ENCODE data around the gene PLOD1. TPM values are rescaled to one million over a fixed set of nuclear protein-coding genes. Genes with fewer than 3 reads are reported as not detected.

The PLOD1 gene
- total and polyA plus RNA-seq, 2 of the 13 experiments (the other 11 are each of a cell fraction or from before 2014, with no cell fraction given) = 70.1 to 318 TPM

DNA sequence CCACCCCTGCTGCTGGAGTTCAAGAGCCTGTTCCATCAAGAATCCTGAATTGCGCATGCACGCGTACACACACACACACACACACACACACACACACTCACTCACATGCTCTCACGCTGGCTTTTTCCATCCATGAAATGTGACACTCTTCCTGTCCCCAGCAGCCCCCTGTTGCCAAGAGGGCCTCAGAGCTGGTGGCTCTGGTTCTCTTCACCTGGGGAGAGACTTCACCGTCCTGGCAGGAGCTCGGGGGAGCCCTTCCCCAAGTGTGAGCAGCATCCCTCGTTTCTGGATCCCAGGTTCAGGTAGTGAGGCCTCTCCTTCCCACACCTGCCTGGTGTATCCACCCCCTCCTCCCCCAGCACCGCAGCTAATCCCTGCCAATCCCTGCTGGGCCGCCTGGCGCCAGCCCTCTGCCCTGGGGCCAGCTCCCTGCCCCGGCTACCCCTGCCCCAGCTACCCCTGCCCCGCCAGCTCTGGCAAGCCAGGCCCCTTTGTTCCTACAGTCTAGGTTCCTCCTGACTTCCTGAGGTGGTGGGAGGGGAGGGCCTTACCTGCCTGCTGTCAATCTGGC lies 9.9 kb downstream of the PLOD1 start:
- no peak overlapping the region for H3K4me3 ChIP-seq (replicated peaks in 1 of 3; ENCODE audit: insufficient read depth in 1 of 3, low read depth in 2 of 3, low read length in 3 of 3)
- H3K27me3 ChIP-seq (ENCODE audit: control insufficient read depth in 1 of 2, insufficient read depth in 2 of 2, low read length in 2 of 2) = no peaks in the 10 kb centered on the region
- H3K27ac ChIP-seq (ENCODE audit: extremely low read length, insufficient read depth, low read length) = no peak overlapping the region
- no peaks in the 10 kb centered on the region for H3K79me2 ChIP-seq (ENCODE audit: insufficient read depth, low read length)
- peaks cover 2 to 27% of the 10 kb centered on the region in 2 experiments; a peak in 4 of 5 replicates for H3K36me3 ChIP-seq (replicated peaks in 1 of 2; ENCODE audit: control insufficient read depth in 1 of 2, insufficient read depth in 2 of 2, low read length in 2 of 2)
- no peaks in the 10 kb centered on the region for H4K20me1 ChIP-seq (ENCODE audit: insufficient read depth, low read length)
- no peak overlapping the region for H2AFZ ChIP-seq (ENCODE audit: low read length)
- peaks cover 17% of the 10 kb centered on the region for H3K4me1 ChIP-seq (ENCODE audit: insufficient read depth, low read length)
- no peak for ATAC-seq
- ChIA-PET CTCF (ENCODE audit: low intra/inter-chr PET ratio, low total read pairs) (no interaction called here), POLR2A (interaction anchor here (1.2 to 1.9 kb wide), 3 partner anchors 10 to 36 kb away, joined by 5 read pairs; partner anchors contain the start of gene PLOD1)
- no TSS peak for BruUV-seq (replicated peaks)
- no peak overlapping the region for H3K9ac ChIP-seq (ENCODE audit: insufficient read depth, low read depth, low read length)
- no peak for DNase-seq (ENCODE audit: low spot score)
- 89% methylated on average over 12 of the region's 12 CpGs for WGBS (ENCODE audit: low lambda C conversion rate)
- H3K9me3 ChIP-seq (ENCODE audit: low read length) = no peaks in the 10 kb centered on the region
- no peak for TF ChIP-seq CCAR2 (optimal IDR thresholded peaks at IDR 0.05; ENCODE audit: low read depth, low read length)
- no peak for TF ChIP-seq ZNF431 (CRISPR knock-in tag; IDR thresholded peaks at IDR 0.05; ENCODE audit: borderline replicate concordance, low read depth)
- no peak for TF ChIP-seq TBL1XR1 (IDR thresholded peaks at IDR 0.05; ENCODE audit: borderline replicate concordance, low read length, partially characterized antibody)
- no peak for TF ChIP-seq ZNF782 (CRISPR knock-in tag; IDR thresholded peaks at IDR 0.05; ENCODE audit: borderline replicate concordance)
- TF ChIP-seq SIX1 (CRISPR knock-in tag; IDR thresholded peaks at IDR 0.05; ENCODE audit: borderline replicate concordance) = no peak
- peak; percentile 60; the same call in 1 of the 2 replicates for TF ChIP-seq SIX4 (CRISPR knock-in tag; IDR thresholded peaks at IDR 0.05)
- TF ChIP-seq ZNF678 (CRISPR knock-in tag; IDR thresholded peaks at IDR 0.05) = no peak
- TF ChIP-seq NFYC (CRISPR knock-in tag; IDR thresholded peaks at IDR 0.05) = no peak
- FAIRE-seq = no peak
- in situ Hi-C loops (cut with HindIII; ENCODE audit: extremely low pct_ligation_motif_present, low pct_unique_long_range_greater_than_20kb) (no loop called here), intact Hi-C loops (cut with micrococcal nuclease; ENCODE audit: unreplicated experiment) (no loop called here)
- H3K4me2 ChIP-seq (ENCODE audit: low read depth, low read length) = no peak overlapping the region

GRCh38 chr1:11946647-11947046 lies 12.1 kb downstream of the PLOD1 start:
- peak; percentile 88 for TF ChIP-seq ZNF766 (CRISPR knock-in tag; IDR thresholded peaks at IDR 0.05; ENCODE audit: borderline replicate concordance)
- TF ChIP-seq SOX5 (CRISPR knock-in tag; IDR thresholded peaks at IDR 0.05; ENCODE audit: borderline replicate concordance) = no peak
- no peak for TF ChIP-seq SIN3B (IDR thresholded peaks at IDR 0.05; ENCODE audit: low read length)
- no peak for TF ChIP-seq MIER3 (CRISPR knock-in tag; IDR thresholded peaks at IDR 0.05; ENCODE audit: borderline replicate concordance)
- TF ChIP-seq FOXK1 (CRISPR knock-in tag; IDR thresholded peaks at IDR 0.05; ENCODE audit: borderline replicate concordance, low read depth) = no peak
- TF ChIP-seq, protein P1, sequence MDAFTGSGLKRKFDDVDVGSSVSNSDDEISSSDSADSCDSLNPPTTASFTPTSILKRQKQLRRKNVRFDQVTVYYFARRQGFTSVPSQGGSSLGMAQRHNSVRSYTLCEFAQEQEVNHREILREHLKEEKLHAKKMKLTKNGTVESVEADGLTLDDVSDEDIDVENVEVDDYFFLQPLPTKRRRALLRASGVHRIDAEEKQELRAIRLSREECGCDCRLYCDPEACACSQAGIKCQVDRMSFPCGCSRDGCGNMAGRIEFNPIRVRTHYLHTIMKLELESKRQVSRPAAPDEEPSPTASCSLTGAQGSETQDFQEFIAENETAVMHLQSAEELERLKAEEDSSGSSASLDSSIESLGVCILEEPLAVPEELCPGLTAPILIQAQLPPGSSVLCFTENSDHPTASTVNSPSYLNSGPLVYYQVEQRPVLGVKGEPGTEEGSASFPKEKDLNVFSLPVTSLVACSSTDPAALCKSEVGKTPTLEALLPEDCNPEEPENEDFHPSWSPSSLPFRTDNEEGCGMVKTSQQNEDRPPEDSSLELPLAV (CRISPR knock-in tag; conservative IDR thresholded peaks at IDR 0.05; ENCODE audit: low read depth) = no peak
- peak; percentile 77; the same call in 1 of the 2 replicates for TF ChIP-seq ZNF776 (CRISPR knock-in tag; IDR thresholded peaks at IDR 0.05)
- Histone ChIP-seq H3K27me3 (ENCODE audit: control insufficient read depth in 1 of 2, insufficient read depth in 2 of 2, low read length in 2 of 2) (no peaks in the 10 kb centered on the region), H3K4me1 (ENCODE audit: insufficient read depth, low read length) (no peaks in the 10 kb centered on the region), H3K36me3 (replicated peaks in 1 of 2; ENCODE audit: control insufficient read depth in 1 of 2, insufficient read depth in 2 of 2, low read length in 2 of 2) (peaks cover 12 to 42% of the 10 kb centered on the region in 2 experiments), H3K9me3 (ENCODE audit: low read length) (no peaks in the 10 kb centered on the region), H4K20me1 (ENCODE audit: insufficient read depth, low read length) (no peaks in the 10 kb centered on the region), H3K79me2 (ENCODE audit: insufficient read depth, low read length) (no peaks in the 10 kb centered on the region), H3K9ac (ENCODE audit: insufficient read depth, low read depth, low read length) (no peak overlapping the region), H3K4me3 (replicated peaks in 1 of 3; ENCODE audit: insufficient read depth in 1 of 3, low read depth in 2 of 3, low read length in 3 of 3) (no peak overlapping the region), H2AFZ (ENCODE audit: low read length) (no peak overlapping the region), H3K27ac (ENCODE audit: extremely low read length, insufficient read depth, low read length) (no peak overlapping the region), H3K4me2 (ENCODE audit: low read depth, low read length) (no peak overlapping the region)
- 87% methylated on average over 3 of the region's 3 CpGs for WGBS (ENCODE audit: low lambda C conversion rate)
- POLR2A ChIA-PET = interaction anchor here (0.9 kb wide), 1 partner anchor 38 kb away, joined by 4 read pairs; no protein-coding TSS in a partner anchor
- DNase-seq (ENCODE audit: low spot score) (no peak), ATAC-seq (no peak), FAIRE-seq (no peak)
- intact Hi-C loops (cut with micrococcal nuclease; ENCODE audit: unreplicated experiment) (no loop called here), in situ Hi-C loops (cut with HindIII; ENCODE audit: extremely low pct_ligation_motif_present, low pct_unique_long_range_greater_than_20kb) (no loop called here)
- BruUV-seq (replicated peaks) = no TSS peak
- CTCF ChIA-PET (ENCODE audit: low intra/inter-chr PET ratio, low total read pairs) = no interaction called here
